Dermis blood vessel endothelial cell (primary cell): ENCODE results near the gene DAPK1. TPM values are rescaled to one million over a fixed set of nuclear protein-coding genes. Genes with fewer than 3 reads are reported as not detected.

ENCODE experiments used
- DNase-seq: peaks from one replicate; pipeline ENCODE4 v3.0.0; 2010
- total RNA-seq: library from RNA; depleted of rRNA; stranded (reverse); fragments of >200 nt; gene quantifications from 2 replicates; pipeline ENCODE4 v1.2.3, GENCODE V29; 2014

Gene DAPK1
- total RNA-seq, 1 donor from 2014 or later: 51.6 TPM

GRCh38 chr9:87648606-87649005, 150.9 kb downstream of the DAPK1 start:
- no peak for DNase-seq

- DNase-seq: no peak
Observed at GRCh38 chr9:87650611-87651295, 153.1 kb downstream of the DAPK1 start.

- no peak for DNase-seq
Observed at GRCh38 chr9:87651431-87651830, 153.8 kb downstream of the DAPK1 start.

GRCh38 chr9:87653941-87654340, 156.3 kb downstream of the DAPK1 start:
- no peak for DNase-seq

- DNase-seq: no peak
Observed at GRCh38 chr9:87655731-87656130, 158.1 kb downstream of the DAPK1 start.

- peak; percentile 58 for DNase-seq
Observed at GRCh38 chr9:87656485-87656884, 158.8 kb downstream of the DAPK1 start.

GRCh38 chr9:87657190-87657589, 159.5 kb downstream of the DAPK1 start:
- DNase-seq: peak; percentile 71

- no peak for DNase-seq
Observed at GRCh38 chr9:87657893-87658292, 160.2 kb downstream of the DAPK1 start.

GRCh38 chr9:87658511-87658910, 160.8 kb downstream of the DAPK1 start:
- DNase-seq: no peak

GRCh38 chr9:87659534-87660419, 162.1 kb downstream of the DAPK1 start:
- no peak for DNase-seq

- no peak for DNase-seq
Observed at GRCh38 chr9:87661241-87661640, 163.6 kb downstream of the DAPK1 start.

- peak; percentile 85 for DNase-seq
Observed at GRCh38 chr9:87662808-87663528, 165.3 kb downstream of the DAPK1 start.

GRCh38 chr9:87663556-87663955, 165.9 kb downstream of the DAPK1 start:
- no peak for DNase-seq

- no peak for DNase-seq
Observed at GRCh38 chr9:87664153-87665060, 166.7 kb downstream of the DAPK1 start.

GRCh38 chr9:87665505-87665904, 167.8 kb downstream of the DAPK1 start:
- DNase-seq: no peak

- peak; percentile 47 for DNase-seq
Observed at GRCh38 chr9:87667164-87667738, 169.6 kb downstream of the DAPK1 start.

GRCh38 chr9:87668222-87668621, 170.6 kb downstream of the DAPK1 start:
- no peak for DNase-seq

GRCh38 chr9:87668722-87669121, 171.1 kb downstream of the DAPK1 start:
- no peak for DNase-seq

GRCh38 chr9:87670572-87671264, 173.1 kb downstream of the DAPK1 start:
- DNase-seq: no peak

GRCh38 chr9:87671478-87671877, 173.8 kb downstream of the DAPK1 start:
- no peak for DNase-seq

- DNase-seq: peak; percentile 21
Observed at GRCh38 chr9:87671925-87672324, 174.3 kb downstream of the DAPK1 start.
